HG02943 (cell line): ENCODE measurements around the gene PRPS1L1.

Source experiments
- ATAC-seq: cut with Tn5 transposase; IDR thresholded peaks from one replicate; pipeline ENCODE4 v1.9.1; 2021; ENCODE audit warnings: mild to moderate bottlenecking, low read depth, moderate library complexity; ENCODE audit not compliant: unreplicated experiment

Gene PRPS1L1

GRCh38 chr7:18016547-18017444 is 10.8 kb downstream of the PRPS1L1 start:
- ATAC-seq = no peak

- ATAC-seq = no peak
These were observed 13.7 kb downstream of the PRPS1L1 start for GRCh38 chr7:18013936-18014335.

- no peak for ATAC-seq
These were observed 23.3 kb downstream of the PRPS1L1 start for GRCh38 chr7:18004372-18004771.

- no peak for ATAC-seq
These were observed 24.2 kb downstream of the PRPS1L1 start for GRCh38 chr7:18003286-18003994.

GRCh38 chr7:17998692-17999091 is 29.0 kb downstream of the PRPS1L1 start:
- no peak for ATAC-seq

GRCh38 chr7:17996442-17997223 is 31.0 kb downstream of the PRPS1L1 start:
- ATAC-seq = no peak

- no peak for ATAC-seq
These were observed 31.6 kb downstream of the PRPS1L1 start for GRCh38 chr7:17996040-17996439.

- ATAC-seq = no peak
These were observed 33.4 kb downstream of the PRPS1L1 start for GRCh38 chr7:17994079-17994850.

- ATAC-seq = no peak
These were observed 35.6 kb downstream of the PRPS1L1 start for GRCh38 chr7:17991866-17992648.

GRCh38 chr7:17990761-17991160 is 36.9 kb downstream of the PRPS1L1 start:
- ATAC-seq = no peak

GRCh38 chr7:17989546-17989945 is 38.1 kb downstream of the PRPS1L1 start:
- no peak for ATAC-seq

GRCh38 chr7:17988858-17989257 is 38.8 kb downstream of the PRPS1L1 start:
- ATAC-seq = no peak

- ATAC-seq = no peak
These were observed 39.5 kb downstream of the PRPS1L1 start for GRCh38 chr7:17988141-17988540.

- no peak for ATAC-seq
These were observed 40.8 kb downstream of the PRPS1L1 start for GRCh38 chr7:17986851-17987250.

GRCh38 chr7:17985473-17986239 is 42.0 kb downstream of the PRPS1L1 start:
- no peak for ATAC-seq

- no peak for ATAC-seq
These were observed 43.4 kb downstream of the PRPS1L1 start for GRCh38 chr7:17984288-17984687.

- no peak for ATAC-seq
These were observed 44.2 kb downstream of the PRPS1L1 start for GRCh38 chr7:17983221-17984062.

- ATAC-seq = no peak
These were observed 50.7 kb downstream of the PRPS1L1 start for GRCh38 chr7:17976952-17977351.
